ENCODE measurements around the gene NOD1. TPM values are rescaled to one million over a fixed set of nuclear protein-coding genes. Genes with fewer than 3 reads are reported as not detected.

Gene NOD1
- total and polyA plus RNA-seq, 12 donors: 3.6 to 18.0 (median 7.2) TPM

GRCh38 chr7:30470771-30471170 lies 7.8 kb downstream of the NOD1 start:
- DNase-seq: peak in 6 of 7 donors; percentile 36 to 77 (median 56)
- 11 to 23% (median 15%) methylated on average over 6 of the region's 6 CpGs for WGBS, 4 donors
- intact Hi-C loops (cut with DNase I): no loop called here
- Histone ChIP-seq H3K4me3 (no peak overlapping the region), H3K36me3 (replicated peaks in 1 of 2) (no peaks in the 10 kb centered on the region), H3K9me3 (replicated peaks in 1 of 3) (no peaks in the 10 kb centered on the region), H3K27me3 (no peaks in the 10 kb centered on the region), H3K27ac (peak overlapping the region; percentile 17 to 92 (median 57)), H3K4me1 (replicated peaks in 1 of 2) (peaks cover 18 to 75% of the 10 kb centered on the region in 2 donors)
- no peak for TF ChIP-seq POLR2A (IDR thresholded peaks at IDR 0.05)
- TF ChIP-seq, protein P1, sequence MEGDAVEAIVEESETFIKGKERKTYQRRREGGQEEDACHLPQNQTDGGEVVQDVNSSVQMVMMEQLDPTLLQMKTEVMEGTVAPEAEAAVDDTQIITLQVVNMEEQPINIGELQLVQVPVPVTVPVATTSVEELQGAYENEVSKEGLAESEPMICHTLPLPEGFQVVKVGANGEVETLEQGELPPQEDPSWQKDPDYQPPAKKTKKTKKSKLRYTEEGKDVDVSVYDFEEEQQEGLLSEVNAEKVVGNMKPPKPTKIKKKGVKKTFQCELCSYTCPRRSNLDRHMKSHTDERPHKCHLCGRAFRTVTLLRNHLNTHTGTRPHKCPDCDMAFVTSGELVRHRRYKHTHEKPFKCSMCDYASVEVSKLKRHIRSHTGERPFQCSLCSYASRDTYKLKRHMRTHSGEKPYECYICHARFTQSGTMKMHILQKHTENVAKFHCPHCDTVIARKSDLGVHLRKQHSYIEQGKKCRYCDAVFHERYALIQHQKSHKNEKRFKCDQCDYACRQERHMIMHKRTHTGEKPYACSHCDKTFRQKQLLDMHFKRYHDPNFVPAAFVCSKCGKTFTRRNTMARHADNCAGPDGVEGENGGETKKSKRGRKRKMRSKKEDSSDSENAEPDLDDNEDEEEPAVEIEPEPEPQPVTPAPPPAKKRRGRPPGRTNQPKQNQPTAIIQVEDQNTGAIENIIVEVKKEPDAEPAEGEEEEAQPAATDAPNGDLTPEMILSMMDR (IDR thresholded peaks at IDR 0.05): no peak

DNA sequence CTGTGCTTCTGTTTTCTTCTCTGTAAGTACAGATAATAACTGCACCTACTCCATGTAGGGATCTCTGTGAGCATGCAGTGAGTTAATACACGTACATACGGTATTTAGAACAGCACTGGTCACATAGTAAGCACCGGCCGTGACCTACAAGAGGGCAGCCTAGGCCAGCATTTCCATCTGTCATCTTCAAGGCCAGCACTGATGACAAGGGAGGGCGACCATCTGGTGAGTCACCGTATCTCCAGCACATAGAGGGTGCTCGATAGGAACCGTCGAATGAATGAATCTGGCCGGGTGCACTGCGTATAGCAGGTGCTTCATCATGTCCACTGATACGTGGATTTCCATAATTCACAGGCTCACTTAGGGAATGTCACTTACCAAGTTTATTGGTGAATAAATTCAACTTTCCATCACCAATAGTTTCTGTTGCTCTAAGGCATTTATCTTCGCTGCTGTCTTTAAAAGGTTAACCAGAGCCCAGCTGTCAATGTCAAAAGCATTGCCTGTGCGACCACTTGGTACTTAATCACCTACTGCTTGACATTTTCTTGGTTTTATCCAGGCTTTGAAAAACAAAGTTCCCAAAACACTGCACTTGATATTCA lies 8.3 kb downstream of the NOD1 start:
- no peaks in the 10 kb centered on the region for H3K27me3 ChIP-seq
- H3K36me3 ChIP-seq (replicated peaks in 1 of 2): no peaks in the 10 kb centered on the region
- intact Hi-C loops (cut with DNase I): no loop called here
- peak overlapping the region; percentile 17 to 92 (median 57) for H3K27ac ChIP-seq
- H3K9me3 ChIP-seq (replicated peaks in 1 of 3): no peaks in the 10 kb centered on the region
- peak; percentile 53 to 92 (median 86) for DNase-seq
- peak overlapping the region in 1 of 4 donors; percentile 24 for H3K4me3 ChIP-seq
- no peak for TF ChIP-seq POLR2A (IDR thresholded peaks at IDR 0.05)
- TF ChIP-seq, protein P1 (IDR thresholded peaks at IDR 0.05): no peak
- peaks cover 18 to 80% of the 10 kb centered on the region in 2 donors for H3K4me1 ChIP-seq (replicated peaks in 1 of 2)
- WGBS, 4 donors: 21 to 26% (median 23%) methylated on average over 14 of the region's 14 CpGs

GRCh38 chr7:30469303-30469702 lies 9.3 kb downstream of the NOD1 start:
- Histone ChIP-seq H3K9me3 (replicated peaks in 1 of 3) (no peaks in the 10 kb centered on the region), H3K4me3 (peak overlapping the region in 1 of 4 donors; percentile 33), H3K36me3 (replicated peaks in 1 of 2) (no peaks in the 10 kb centered on the region), H3K4me1 (replicated peaks in 1 of 2) (peaks cover 18 to 86% of the 10 kb centered on the region in 2 donors), H3K27ac (peak overlapping the region; percentile 17 to 92 (median 57)), H3K27me3 (no peaks in the 10 kb centered on the region)
- intact Hi-C loops (cut with DNase I): no loop called here
- TF ChIP-seq, protein P1 (IDR thresholded peaks at IDR 0.05): peak in 4 of 6 experiments; percentile 30 to 60 (median 44)
- peak in 1 of 2 donors; percentile 31 for TF ChIP-seq POLR2A (IDR thresholded peaks at IDR 0.05)
- whole genome bisulfite sequencing, 4 donors: 10 to 38% (median 29%) methylated on average over 5 of the region's 5 CpGs
- peak in 6 of 7 donors; percentile 78 to 95 (median 88) for DNase-seq

GRCh38 chr7:30468791-30469190 lies 9.8 kb downstream of the NOD1 start:
- DNase-seq: peak in 2 of 7 donors; percentile 49 to 74
- Histone ChIP-seq H3K4me3 (peak overlapping the region in 1 of 4 donors; percentile 33), H3K4me1 (replicated peaks in 1 of 2) (peaks cover 18 to 86% of the 10 kb centered on the region in 2 donors), H3K27me3 (no peaks in the 10 kb centered on the region), H3K9me3 (replicated peaks in 1 of 3) (no peaks in the 10 kb centered on the region), H3K27ac (peak overlapping the region in 4 of 5 donors; percentile 56 to 92 (median 72)), H3K36me3 (replicated peaks in 1 of 2) (no peaks in the 10 kb centered on the region)
- 71 to 73% (median 72%) methylated on average over 4 of the region's 4 CpGs for WGBS, 4 donors
- TF ChIP-seq POLR2A (IDR thresholded peaks at IDR 0.05): no peak
- TF ChIP-seq, protein P1 (IDR thresholded peaks at IDR 0.05): no peak
- intact Hi-C loops (cut with DNase I): no loop called here
